GM18502 (cell line): ENCODE measurements around the gene RPL4.
"Not testable (repeated sequence)": the region's sequence is repeated elsewhere in the genome, so short reads cannot be mapped to it uniquely, and the experiment has no call there.

Experiments
- ATAC-seq: cut with Tn5 transposase; IDR thresholded peaks from one replicate; pipeline ENCODE4 v1.9.1; 2021; ENCODE audit warnings: mild to moderate bottlenecking; ENCODE audit not compliant: unreplicated experiment, poor library complexity

The RPL4 gene

GRCh38 chr15:66461294-66461693 is 43.4 kb downstream of the RPL4 start:
- ATAC-seq = not testable (repeated sequence)

- ATAC-seq = no peak
Observed at GRCh38 chr15:66459818-66460615, 44.6 kb downstream of the RPL4 start.

GRCh38 chr15:66456211-66456610 is 48.4 kb downstream of the RPL4 start:
- no peak for ATAC-seq

GRCh38 chr15:66454143-66454542 is 50.5 kb downstream of the RPL4 start:
- ATAC-seq = no peak

- ATAC-seq = no peak
Observed at GRCh38 chr15:66452971-66453580, 51.6 kb downstream of the RPL4 start.

GRCh38 chr15:66452420-66452819 is 52.2 kb downstream of the RPL4 start:
- no peak for ATAC-seq
